ENCODE results near the gene PCDHGA6. TPM values are rescaled to one million over a fixed set of nuclear protein-coding genes. Genes with fewer than 3 reads are reported as not detected.

The PCDHGA6 gene
- total and polyA plus RNA-seq, 9 of the 15 experiments (the other 6 are each of a cell fraction or from before 2014, with no cell fraction given) = 0.01 to 0.18 (median 0.09) TPM; not detected in 1

DNA sequence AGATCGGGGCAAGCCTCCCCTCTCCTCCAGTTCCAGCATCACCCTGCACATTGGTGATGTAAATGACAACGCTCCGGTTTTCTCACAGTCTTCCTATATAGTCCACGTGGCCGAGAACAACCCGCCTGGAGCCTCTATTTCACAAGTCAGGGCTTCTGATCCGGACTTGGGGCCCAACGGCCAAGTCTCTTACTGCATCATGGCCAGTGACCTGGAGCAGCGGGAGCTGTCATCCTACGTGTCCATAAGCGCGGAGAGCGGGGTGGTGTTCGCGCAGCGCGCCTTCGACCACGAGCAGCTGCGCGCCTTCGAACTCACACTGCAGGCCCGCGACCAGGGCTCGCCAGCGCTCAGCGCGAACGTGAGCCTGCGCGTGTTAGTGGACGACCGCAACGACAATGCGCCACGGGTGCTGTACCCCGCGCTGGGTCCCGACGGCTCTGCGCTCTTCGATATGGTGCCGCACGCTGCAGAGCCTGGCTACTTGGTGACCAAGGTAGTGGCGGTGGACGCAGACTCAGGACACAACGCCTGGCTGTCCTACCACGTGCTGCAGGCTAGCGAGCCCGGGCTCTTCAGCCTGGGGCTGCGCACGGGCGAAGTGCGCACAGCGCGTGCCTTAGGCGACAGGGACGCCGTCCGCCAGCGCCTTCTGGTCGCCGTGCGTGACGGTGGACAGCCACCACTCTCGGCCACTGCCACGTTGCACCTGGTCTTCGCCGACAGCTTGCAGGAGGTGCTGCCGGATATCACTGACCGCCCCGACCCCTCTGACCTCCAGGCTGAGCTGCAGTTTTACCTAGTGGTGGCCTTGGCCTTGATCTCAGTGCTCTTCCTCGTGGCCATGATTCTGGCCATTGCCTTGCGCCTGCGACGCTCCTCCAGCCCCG lies 15.7 kb downstream of the PCDHGA6 start:
- H3K9me1 ChIP-seq (ENCODE audit: control insufficient read depth, insufficient read depth, low read length) = no peaks in the 10 kb centered on the region
- intact Hi-C loops (cut with micrococcal nuclease) = no loop called here
- no peaks in the 10 kb centered on the region for H3K79me2 ChIP-seq (ENCODE audit: control insufficient read depth, insufficient read depth, low read length)
- no peak overlapping the region for H2AFZ ChIP-seq (ENCODE audit: low read depth, low read length)
- H3K9me3 ChIP-seq (replicated peaks; ENCODE audit: control insufficient read depth, insufficient read depth, low read depth, low read length) = no peaks in the 10 kb centered on the region
- H4K20me1 ChIP-seq (replicated peaks; ENCODE audit: control insufficient read depth, insufficient read depth, low read length) = no peaks in the 10 kb centered on the region
- no peak for TF ChIP-seq NCOR1 (IDR thresholded peaks at IDR 0.05)
- TF ChIP-seq EZH2 (IDR thresholded peaks at IDR 0.05; ENCODE audit: borderline replicate concordance, low read depth, low read length) = no peak
- no peak for TF ChIP-seq ZNF224 (CRISPR knock-in tag; IDR thresholded peaks at IDR 0.05)
- TF ChIP-seq MCM3 (IDR thresholded peaks at IDR 0.05) = no peak
- BruUV-seq (replicated peaks) = no TSS peak
- POLR2A ChIA-PET = no interaction called here
- no peak for ATAC-seq
- H3K27me3 ChIP-seq (ENCODE audit: control insufficient read depth in 2 of 2, insufficient read depth in 2 of 2, low read length in 2 of 2) = peaks cover 3 to 32% of the 10 kb centered on the region in 2 experiments; a peak in 3 of 5 replicates
- H3K36me3 ChIP-seq (ENCODE audit: control insufficient read depth, insufficient read depth, low read length) = no peaks in the 10 kb centered on the region
- no peak for FAIRE-seq
- in situ Hi-C loops (cut with MboI) = no loop called here
- H3K4me2 ChIP-seq (ENCODE audit: insufficient read depth, low read length) = no peak overlapping the region
- no peak overlapping the region for H3K4me3 ChIP-seq
- H3K4me1 ChIP-seq (replicated peaks in 1 of 2; ENCODE audit: control insufficient read depth in 2 of 2, insufficient read depth in 2 of 2, low read length in 2 of 2) = peaks cover 0 to 13% of the 10 kb centered on the region in 2 experiments; a peak in 1 of 5 replicates
- H3K27ac ChIP-seq (ENCODE audit: extremely low read depth, low read depth, low read length) = no peak overlapping the region
- CTCF ChIA-PET (ENCODE audit: low intra/inter-chr PET ratio) = no interaction called here
- no peak for DNase-seq (ENCODE audit: extremely low read depth in 1 of 4, low spot score in 3 of 4)
- WGBS (ENCODE audit: insufficient coverage, low coverage, missing lambda C conversion rate) = 31% methylated on average over 71 of the region's 77 CpGs
- no peak overlapping the region for H3K9ac ChIP-seq (ENCODE audit: insufficient read depth in 1 of 2, low read depth in 2 of 2, low read length in 2 of 2)
